Ovary (tissue), 3 donors: ENCODE results near the gene FLNB.

ENCODE experiments used
- CTCF ChIP-seq, 3 donors: fragments of 450-650 bp in 2 of 3; fragments of 200-600 bp in 1 of 3; IDR thresholded peaks; one replicate each; pipeline versions ENCODE4 v1.5.1 to v1.8.0; 2016 to 2022; ENCODE audit warnings: antibody characterized with exemption in 3 of 3, mild to moderate bottlenecking in 1 of 3
- EP300 ChIP-seq: sonication (generic); formaldehyde crosslinking; IDR thresholded peaks from one replicate; pipeline ENCODE4 v1.6.1; 2017; ENCODE audit warnings: antibody characterized with exemption
- POLR2A ChIP-seq: fragments of 450-650 bp; IDR thresholded peaks from one replicate; pipeline ENCODE4 v1.6.1; 2017; ENCODE audit warnings: antibody characterized with exemption, mild to moderate bottlenecking, moderate library complexity
- donor health status: DM: no; HTN: no; CAD: no.

- no peak for TF ChIP-seq CTCF (IDR thresholded peaks at IDR 0.05)
- no peak for TF ChIP-seq POLR2A
- no peak for TF ChIP-seq EP300
These were observed 162.9 kb downstream of the FLNB start for GRCh38 chr3:58171126-58171525.
